Activated T-cell treated with anti-CD3 and anti-CD28 coated beads for 48 hours (primary cell): ENCODE measurements around the gene SPPL2B.

Experiments
- DNase-seq: peaks from one replicate; pipeline ENCODE4 v3.0.0-alpha.2; 2020; ENCODE audit warnings: low read depth

The SPPL2B gene

DNA sequence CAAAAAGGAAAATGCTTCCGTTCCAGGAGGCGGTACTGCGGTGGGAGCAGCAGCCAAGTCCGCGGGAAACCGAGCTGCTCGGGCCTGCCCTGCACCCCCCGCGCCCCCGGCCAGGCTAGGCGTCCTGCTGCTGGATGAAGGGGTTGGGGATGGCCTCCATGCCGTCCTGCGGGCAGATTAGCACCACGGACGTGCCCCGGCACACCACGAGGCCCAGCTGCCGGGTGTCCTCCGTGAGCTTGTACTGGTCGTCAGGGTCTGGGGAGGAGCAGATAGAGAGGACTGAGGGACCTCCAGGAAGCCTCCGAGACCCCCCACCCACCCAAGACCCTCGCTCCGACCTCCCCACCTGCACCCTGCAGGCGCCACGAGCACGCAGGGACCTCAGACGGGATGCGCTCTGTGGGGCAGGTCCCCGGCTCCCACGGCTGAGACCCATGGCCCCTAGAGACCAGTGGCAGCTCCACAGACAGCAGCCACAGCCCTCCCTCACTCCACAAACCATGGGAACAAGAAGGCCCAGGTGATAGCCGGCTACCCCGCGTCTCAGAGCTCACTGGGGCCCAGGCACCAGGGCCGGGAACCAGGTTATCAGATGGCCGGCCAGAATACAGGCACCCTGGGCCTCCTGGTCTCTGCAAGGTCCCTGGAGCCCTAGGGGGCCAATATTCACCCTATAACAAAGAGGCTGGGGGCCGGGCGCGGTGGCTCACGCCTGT lies 6.8 kb upstream of the SPPL2B start:
- no peak for DNase-seq

DNA sequence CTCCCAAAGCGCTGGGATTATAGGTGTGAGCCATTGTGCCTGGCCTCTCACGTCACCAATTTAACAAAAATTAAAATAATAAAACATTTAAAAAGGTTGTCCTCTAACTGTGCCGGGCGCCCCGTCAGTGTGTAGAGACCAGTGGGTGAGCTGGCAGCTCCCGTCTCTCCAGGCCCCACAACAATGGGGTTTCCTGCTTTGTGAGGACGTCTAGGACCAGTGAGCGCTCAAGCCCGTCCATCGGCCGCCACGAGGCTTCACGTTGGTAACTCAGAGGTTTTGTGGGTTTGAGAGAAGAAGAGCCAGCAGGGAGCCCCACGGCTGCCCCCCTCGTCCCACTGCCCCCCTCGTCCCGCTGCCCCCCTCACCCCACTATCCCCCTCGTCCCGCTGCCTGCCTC lies 4.8 kb upstream of the SPPL2B start:
- DNase-seq: no peak

DNA sequence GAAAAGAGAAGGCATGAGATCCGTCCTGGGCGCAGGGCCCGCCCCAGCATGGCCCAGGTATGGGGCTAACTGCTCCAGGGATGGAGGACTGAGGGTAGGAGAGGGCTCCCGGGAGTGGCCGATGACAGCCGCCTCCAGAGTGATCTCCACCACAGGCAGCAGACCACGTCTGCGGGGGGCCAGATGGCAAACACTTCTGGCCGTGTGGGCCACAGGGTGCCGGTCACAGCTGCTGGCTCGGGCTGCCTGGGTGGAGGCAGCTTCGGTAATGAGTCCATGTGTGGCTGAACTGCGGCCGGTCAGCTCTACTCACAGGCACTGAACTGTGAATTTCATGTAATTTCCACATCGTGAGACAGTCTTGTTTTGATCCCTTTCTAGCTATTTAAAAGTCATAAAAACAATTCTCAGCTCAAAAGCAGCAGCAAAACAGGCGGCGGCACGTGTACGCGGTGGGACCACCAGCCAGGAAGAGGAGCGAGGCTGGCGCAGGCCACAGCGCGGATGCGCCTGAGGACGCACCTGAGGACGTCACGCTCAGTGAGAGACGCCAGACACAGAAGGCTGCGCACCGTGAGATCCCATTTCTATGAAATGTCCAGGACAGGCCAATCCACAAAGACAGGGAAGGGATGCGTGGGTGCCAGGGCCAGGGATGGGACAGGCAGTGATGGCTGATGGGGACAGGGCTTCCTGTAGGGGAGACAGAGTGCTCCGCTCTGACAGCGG lies 4.1 kb upstream of the SPPL2B start:
- DNase-seq: no peak

DNA sequence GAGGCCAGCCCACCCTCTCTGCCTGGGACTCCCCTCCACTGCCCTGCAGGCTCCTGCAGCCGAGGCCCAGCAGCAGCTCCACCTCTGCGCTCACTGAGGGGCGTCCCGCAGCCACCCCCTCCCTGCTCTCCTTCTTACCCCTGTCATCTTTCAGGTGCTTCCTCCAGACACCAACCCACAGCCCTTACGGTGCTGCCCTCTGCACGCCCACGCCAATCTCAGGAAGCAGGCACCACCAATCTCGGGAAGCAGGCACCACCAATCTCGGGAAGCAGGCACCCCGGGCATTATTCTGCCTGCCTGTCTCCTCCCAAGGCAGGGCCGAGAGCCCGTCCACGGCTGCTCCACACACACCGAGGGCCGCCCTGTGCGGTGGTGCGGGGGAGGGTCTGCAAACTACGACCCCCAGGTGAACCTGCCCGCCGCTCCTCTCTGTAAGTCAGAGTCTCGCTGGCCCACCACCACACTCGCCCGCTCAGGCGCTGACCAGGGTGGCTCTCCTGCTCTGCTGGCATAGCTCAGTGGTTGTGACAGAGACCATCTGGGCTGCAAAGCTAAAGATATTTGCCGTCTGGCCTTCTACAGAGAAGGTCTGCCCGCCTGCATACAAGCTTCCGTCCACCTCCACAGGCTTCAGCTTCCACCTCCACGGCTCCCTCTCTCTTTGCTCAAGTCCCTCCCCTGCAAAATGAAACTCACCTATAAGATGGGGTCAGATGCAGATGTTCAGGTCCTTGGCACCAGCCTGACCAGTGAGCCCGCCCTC lies 3.0 kb upstream of the SPPL2B start:
- no peak for DNase-seq

DNA sequence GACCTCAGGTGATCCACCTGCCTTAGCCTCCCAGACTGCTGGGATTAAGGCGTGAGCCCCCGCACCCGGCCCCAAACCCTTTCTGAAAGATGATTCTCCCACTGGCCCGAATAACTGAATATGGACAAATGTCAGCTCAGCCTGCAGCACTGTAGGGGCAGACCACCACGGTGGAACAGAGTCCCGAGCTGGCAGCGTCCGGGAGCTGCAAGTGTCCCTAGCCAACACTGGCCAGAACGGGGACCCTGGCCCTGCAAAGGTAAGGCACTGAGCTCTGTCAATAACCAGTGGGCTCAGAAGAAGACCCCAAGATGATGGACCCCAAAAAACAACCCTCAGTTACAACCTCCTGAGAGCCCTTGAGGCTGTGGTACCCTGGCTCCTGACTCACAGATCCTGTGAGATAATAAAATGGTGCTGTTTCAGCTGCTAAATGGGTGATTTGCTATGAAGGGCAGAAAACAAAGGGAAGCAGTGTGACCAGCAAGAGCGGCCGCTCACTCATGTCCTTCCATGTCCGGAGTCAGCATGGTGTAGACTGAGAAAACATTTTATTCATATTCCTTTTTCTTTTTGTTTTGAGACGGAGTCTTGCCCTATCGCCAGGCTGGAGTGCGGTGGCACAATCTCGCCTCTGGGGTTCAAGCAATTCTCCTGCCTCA lies 1.7 kb upstream of the SPPL2B start:
- DNase-seq: no peak

DNA sequence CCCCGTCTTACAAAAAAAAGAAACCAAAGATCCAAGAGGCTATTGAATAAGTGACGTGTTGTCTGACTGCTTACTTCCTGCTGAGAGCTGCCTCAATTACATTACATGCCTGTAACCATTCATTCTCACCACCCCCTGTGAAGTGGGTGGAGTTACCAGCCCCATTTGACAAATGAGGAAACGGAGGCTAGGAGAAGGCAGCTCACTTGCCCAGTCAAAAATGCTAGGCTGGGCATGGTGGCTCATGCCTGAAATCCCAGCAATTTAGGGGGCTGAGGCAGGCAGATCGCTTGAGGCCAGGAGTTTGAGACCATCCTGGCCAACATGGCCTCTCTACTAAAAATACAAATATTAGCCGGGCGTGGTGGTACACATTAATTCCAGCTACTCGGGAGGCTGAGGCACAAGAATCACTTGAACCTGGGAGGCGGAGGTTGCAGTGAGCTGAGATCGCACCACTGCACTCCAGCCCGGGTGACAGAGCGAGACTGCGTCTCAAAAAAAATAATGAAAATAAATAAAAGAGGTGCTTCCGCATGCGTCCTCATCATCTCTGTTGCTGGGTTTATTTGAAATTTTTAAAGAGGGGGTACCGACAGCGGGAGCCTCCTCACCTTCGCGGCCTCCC lies 597 bp upstream of the SPPL2B start:
- DNase-seq: peak; percentile 46

DNA sequence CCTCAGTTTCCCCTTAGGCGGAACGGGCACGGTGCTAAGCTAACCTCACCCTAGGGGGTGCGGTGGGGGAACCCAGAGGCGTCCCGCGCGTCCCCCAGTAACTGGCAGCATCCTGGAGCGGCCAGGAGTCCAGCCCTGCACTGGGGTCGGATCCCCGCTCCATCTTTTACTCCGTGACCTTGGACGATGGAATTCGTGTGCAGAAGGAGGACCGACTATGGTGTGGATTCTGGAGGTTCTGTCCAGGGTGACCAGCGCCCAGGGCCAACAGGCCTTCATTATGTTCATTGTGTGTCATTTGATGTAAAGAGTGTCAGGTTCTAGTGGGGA lies 630 bp downstream of the SPPL2B start:
- no peak for DNase-seq

DNA sequence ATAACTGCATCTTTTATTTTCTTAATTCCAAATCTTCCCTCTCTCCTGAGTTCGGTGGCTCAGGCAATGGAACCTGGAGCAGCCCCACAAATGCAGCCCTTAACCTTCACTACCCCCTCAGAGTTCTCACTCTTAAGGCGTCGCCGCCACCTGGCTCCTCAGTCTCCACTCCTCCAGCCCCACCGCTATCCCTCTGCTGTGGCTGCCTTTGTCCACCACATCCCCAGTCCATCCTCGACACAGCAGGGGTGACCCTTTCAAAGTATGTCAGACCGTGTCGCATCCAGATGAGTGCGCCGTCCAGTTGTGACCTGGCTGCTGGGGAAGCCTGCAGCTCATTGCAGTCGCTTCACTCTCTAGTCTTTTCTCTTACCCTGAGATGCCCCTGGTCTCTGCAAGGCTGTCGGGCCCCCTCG lies 1.0 kb downstream of the SPPL2B start:
- DNase-seq: no peak

DNA sequence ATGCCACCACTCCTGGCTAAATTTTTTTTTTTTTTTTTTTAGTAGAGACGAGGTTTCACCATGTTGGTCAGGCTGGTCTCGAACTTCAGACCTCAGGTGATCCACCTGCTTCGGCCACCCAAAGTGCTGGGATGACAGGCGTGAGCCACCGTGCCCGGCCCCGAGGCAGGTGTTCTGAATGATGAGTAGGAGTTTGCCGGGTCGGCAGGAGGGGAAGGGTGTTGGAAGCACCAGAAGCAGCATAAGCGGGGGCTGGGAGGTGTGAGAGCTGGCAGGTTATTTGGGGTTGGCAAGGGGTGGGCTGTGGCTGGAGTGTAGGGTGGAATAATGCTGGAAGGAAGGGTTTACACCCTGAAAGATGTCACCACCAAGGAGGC lies 1.8 kb downstream of the SPPL2B start:
- no peak for DNase-seq

DNA sequence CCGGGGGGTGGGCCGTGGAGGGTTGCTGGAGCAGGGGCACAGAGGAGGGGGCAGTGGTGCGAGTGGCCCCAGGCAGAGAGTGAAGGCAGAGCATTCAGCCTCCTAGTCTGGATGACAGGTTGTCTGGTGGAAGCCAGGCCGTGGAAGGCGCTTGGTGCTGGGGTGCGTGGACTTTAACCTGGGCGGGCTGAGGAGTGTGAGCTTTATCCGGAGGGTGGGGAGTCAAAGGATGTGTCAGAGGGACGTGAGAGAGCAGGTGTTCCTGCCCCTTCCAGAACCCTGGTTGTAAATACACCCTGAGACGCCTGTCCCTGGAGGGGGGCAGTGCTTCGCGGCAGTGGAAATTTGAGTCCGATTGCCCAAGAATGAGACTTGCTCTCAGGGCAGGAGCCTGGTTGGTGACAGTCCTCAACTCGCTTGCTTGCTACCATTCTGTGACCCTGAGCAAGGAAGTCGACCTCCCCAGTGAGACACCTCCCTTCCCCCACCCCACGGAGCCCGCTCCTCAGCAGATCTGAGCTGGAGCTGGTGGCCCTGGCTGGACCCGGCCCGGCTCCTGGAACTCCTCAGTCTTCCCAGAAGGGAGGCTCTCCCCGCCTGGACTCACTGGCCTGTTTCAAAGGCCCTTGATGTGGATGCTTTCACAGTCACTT lies 2.3 kb downstream of the SPPL2B start:
- DNase-seq: no peak

DNA sequence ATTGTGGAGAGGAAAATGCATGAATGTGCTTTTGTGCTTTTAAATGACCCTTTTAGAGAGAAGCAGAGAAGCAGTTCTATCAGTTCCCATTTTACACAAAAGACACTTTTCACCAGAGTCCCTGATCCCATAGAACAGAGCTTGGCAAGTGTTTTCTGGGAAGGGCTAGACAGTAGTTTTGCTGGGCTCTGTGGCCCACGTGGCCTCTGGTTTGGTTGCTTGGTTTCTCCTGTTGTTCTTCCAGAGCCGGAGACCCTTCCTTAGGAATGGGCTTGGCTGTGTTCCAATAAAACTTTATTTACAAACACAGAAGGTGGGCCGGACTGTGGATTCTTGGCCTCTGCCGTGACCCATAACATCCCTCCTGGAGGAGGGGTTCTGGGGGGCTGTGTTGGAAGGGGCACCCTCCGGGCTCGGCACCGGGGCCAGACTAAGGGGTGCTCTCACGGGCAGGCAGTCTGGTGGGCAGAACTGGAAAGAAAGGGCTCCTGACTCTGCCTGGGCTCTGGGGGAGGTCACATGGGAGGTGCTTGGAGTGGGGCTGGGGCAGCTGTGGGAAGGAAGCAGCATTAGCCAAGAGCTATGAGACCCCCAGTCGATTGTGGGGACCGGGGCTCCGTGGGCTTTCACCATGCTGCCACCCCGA lies 3.2 kb downstream of the SPPL2B start:
- no peak for DNase-seq

DNA sequence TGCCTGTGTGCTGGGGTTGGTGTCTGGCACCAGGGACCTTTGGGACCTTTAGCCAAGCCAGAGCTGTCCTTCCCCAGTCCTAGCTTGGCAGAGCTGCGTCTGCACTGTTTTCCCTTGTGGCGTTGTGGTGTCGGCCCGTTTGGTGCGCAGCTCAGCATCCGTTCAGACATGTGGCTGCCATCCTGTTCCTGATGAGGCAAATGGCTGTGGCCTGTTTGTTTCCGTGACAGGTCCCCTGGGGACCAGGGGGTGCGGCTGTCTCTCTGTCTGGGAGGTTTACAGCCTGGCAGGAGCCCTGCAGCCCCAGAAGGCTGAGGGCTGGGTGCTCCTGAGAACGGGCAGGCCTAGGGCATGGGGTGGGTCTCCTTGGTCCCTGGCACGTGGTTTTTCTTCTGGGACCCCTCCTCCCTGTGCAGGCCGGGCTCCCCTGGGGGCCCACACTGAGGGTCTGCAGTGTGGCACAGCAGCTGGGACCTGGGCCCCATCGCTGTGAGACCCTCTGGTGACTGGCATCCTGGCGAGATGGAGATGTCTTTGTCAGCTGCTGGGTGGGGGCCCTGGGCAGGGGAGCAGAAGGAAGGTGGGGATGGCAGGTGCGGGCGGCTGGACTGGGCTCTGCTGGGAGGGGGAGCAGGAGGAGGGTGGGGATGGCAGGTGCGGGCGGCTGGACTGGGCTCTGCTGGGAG lies 4.0 kb downstream of the SPPL2B start:
- no peak for DNase-seq

DNA sequence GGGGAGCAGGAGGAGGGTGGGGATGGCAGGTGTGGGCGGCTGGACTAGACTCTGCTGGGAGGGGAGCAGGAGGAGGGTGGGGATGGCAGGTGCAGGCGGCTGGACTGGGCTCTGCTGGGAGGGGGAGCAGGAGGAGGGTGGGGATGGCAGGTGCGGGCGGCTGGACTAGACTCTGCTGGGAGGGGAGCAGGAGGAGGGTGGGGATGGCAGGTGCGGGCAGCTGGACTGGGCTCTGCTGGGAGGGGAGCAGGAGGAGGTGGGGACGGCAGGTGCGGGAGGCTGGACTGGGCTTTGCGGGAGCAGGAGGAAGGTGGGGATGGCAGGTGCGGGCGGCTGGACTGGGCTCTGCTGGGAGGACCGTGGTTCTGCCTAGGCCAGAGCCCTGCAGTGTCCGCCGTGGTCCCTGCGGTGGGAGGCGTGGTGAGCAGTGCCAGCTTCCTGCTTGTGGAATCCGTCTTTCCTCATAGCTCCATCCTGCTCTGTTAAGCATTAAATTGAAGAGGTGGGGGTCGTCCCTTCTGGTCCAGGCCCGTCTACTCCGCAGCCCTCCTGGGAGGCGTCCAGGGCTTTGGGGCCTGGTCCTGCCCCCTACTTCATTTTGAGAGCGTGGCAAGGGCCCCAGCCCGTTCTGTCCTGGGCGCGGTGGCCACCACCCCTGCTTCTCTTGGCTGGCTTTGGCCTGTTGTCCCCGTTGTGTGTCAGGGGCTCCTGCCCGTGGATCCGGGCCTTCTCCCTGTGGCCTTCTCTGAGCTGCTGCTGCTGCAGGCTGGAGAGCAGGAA lies 4.7 kb downstream of the SPPL2B start:
- DNase-seq: no peak

DNA sequence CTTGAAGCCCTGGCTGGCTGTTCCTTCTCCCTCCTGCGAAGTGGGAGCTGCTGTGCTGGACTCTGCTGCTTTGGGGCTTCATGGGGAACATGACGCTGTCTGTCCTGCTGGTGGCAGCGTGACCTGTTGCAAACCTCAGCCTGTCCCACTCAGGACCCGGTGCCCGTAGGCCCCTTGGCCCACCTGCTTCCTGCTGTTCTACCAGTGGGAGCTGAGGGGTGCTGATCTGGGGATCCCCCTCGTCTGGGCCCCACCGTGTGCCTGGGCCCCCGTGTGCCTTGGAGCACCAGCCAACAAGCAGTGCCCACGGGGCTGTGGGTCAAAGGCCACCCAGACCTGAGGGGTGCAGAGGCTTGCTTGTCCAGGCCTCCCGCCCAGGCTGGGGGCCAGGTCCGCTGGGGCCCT lies 5.3 kb downstream of the SPPL2B start:
- no peak for DNase-seq

DNA sequence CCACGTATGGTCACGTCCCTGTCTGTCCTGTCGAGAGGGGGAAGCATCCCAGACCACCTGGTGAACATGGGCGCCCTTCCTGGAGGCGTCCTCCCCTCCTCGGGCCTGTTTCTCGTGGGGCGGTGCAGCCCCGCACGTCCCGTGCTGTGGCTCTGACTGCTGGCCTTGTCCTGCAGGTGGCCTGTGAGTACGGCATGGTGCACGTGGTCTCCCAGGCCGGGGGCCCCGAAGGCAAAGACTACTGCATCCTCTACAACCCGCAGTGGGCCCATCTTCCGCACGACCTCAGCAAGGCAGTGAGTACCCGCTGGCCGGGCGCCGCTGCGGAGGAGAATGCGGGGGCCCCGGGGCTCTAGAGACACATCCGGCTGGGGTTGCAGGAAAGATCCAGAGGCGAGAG lies 5.9 kb downstream of the SPPL2B start:
- DNase-seq: no peak

DNA sequence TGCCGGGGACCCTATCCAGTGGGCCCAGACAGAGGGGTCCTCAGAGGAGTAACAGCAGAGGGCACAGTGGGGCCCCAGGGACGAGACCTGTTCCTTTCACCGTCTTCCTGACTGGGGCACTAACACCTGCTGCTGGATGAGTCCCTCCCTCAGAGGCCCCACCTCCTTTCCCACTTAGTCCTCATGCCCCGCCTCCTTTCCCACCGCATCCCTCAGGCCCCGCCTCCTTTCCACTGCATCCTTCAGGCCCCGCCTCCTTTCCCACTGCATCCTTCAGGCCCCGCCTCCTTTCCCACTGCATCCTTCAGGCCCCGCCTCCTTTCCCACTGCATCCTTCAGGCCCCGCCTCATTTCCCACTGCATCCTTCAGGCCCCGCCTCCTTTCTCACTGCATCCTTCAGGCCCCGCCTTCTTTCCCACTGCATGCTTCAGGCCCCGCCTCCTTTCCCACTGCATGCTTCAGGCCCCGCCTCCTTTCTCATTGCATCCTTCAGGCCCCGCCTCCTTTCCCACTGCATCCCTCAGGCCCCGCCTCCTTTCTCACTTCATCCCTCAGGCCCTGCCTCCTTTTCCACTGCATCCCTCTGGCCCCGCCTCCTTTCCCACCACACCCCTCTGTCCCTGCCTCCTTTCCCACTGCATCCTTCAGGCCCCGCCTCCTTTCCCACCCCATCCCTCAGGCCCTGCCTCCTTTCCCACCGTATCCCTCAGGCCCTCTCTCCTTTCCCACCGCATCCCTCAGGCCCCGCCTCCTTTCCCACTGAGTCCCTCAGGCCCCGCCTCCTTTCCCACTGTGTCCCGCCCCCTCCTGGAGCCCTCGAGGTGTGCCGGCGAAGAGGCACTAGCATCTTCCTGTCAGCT lies 6.7 kb downstream of the SPPL2B start:
- DNase-seq: no peak

DNA sequence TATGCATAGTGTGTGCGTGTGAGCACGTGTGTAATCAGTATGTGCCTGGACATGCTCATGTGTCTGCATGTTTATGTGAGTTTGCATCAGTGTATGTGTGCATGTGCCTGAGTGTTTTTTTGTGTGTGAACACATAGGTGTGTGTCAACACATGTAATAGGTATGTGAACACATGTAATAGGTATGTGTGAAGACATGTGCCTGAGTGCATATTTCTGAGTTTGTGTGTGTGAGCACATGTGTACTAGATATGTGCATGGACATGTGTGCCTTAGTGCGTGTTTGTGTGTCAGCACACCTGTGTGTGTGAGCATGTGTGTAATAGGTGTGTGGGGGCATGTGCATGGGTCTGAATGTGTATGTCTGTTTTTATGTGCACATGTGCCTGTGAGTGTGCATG lies 7.4 kb downstream of the SPPL2B start:
- DNase-seq: no peak

DNA sequence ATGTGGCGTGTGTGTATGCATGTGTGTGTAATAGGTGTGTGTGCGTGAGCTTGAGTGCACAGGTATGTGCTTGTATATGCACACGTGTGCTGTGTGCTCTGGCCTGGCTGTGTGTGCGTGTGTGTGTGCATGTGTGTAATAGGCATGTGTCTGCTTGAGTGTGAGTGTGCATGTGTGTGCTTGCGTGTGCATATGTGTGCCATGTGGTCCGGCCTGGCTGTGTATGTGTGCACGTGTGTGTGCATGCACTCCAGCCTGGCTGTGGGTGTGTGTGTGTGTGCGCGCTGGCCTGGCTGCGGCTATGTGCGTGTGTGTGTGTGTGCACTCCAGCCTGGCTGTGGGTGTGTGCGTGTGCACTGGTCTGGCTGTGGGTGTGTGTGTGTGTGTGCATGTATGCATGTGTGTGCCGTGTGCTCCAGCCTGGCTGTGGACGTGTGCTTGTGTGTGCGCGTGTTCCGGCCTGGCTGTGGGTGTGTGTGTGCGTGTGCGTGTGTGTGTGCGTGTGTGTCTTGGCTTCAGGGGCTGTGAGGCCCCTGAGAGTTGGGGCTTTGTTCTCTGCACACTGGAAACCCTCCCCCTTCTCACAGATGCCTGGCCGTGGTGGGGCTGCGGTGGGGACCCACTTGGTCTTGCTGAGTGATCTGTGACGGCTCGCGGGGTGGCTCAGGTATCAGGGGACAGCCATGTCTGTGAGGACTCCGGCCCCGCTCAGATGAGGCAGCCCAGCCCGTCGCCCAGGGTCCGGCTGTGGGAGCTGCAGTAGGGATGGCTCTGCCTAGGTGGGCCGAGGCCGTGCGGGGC lies 8.2 kb downstream of the SPPL2B start:
- DNase-seq: no peak
